ENCODE measurements around the gene TMEM217.

GRCh38 chr6:37277001-37277409, 19.1 kb upstream of the TMEM217 start:
- TF ChIP-seq CTCF (IDR thresholded peaks at IDR 0.05; ENCODE audit: poor library complexity, severe bottlenecking) (no peak), EZH2 (IDR thresholded peaks at IDR 0.05; ENCODE audit: borderline replicate concordance, insufficient read depth, low read length, poor library complexity, severe bottlenecking) (no peak), TAF1 (IDR thresholded peaks at IDR 0.05; ENCODE audit: low read depth) (no peak), RAD21 (conservative IDR thresholded peaks at IDR 0.05) (no peak), EP300 (conservative IDR thresholded peaks at IDR 0.05; ENCODE audit: poor library complexity, severe bottlenecking) (no peak), POLR2AphosphoS5 (IDR thresholded peaks at IDR 0.05) (no peak), REST (IDR thresholded peaks at IDR 0.05; ENCODE audit: borderline replicate concordance) (no peak)

Data from neural cell (in vitro differentiated cells).